HG03432 (cell line): ENCODE data around the gene SOS1.
A peak's percentile ranks its signal among the peaks of the same experiment; 100 is the strongest.
"Not testable (repeated sequence)": the region's sequence is repeated elsewhere in the genome, so short reads cannot be mapped to it uniquely, and the experiment has no call there.

Experiments used
- ATAC-seq: cut with Tn5 transposase; IDR thresholded peaks from one replicate; pipeline ENCODE4 v1.9.1; 2021; ENCODE audit warnings: mild to moderate bottlenecking, moderate library complexity; ENCODE audit not compliant: unreplicated experiment

SOS1 gene

DNA sequence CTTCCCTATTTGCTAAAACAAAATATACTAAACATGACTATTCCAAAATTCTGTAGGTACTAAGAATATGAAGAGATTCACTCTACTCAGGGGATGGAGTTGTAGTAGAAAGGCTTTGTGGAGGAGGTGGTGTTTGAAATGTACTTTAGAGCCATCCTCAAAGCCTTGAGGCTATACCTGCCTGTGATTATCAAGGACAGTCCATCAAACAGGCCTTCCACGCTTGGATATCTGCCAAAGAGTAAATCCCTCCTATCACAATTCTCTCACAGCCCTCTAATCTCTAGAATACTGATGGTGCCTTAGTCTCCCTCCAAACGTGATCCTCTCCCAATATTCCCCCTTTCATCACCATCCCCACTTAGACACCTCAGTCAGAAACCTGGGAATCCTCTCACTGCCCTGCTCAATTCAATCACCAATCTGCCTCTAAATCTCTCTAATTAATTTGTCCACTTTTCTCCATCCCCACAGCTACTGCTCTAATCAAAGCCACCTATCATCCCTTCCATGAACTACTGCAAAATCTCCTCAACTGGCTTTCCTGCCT is 13.1 kb downstream of the SOS1 start:
- no peak for ATAC-seq

DNA sequence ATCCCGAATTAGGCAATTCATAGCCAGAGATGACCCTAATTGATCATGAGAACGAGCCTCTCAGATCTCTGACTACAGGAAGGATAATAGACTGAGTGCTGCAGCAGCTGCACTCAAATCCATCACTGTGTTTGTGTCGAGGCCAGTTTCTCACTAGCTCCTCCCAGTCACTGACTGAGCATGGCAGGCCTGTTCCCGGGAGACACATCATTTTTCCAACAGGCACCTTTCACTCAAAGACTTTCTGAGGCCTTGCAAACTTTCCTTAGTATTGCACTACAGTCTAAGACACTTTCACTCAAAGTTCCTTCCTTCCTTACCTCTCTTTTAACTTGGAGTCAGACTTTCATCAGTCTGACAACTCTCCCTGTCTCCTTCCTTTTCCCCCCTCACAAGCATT is 13.7 kb downstream of the SOS1 start:
- no peak for ATAC-seq

DNA sequence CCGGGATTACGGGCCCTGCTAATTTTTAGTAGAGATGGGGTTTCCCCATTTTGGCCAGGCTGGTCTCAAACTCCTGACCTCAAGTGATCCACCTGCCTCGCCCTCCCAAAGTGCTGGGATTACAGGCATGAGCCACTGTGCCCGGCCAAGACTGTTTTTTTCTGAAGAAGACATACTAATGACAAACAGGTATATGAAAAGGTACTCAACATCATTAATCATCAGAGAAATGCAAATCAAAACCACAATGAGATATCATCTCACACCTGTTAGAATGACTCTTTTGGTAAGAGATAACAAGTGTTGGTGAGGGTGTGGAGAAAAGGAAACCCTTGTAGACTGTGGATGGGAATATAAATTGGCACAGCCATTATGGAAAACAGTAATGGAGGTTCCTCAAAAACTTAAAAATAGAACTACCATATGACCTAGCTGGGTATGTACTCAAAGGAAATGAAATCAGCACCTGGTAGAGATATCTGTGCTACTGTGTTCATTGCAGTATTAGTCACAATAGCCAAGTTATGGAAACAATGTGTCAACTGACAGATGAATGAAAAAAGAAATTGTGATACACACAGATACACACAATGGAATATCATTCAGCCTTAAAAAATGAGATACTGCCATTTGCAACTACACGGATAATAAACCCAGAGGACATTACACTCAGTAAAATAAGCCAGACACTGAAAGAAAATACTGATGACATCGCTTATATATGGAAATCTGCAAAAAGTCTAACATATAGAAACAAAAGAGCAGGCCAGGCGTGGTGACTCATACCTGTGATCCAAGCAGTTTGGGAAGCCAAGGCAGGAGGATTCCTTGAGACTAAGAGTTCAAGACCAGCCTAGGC is 20.8 kb downstream of the SOS1 start:
- peak; percentile 75 for ATAC-seq

DNA sequence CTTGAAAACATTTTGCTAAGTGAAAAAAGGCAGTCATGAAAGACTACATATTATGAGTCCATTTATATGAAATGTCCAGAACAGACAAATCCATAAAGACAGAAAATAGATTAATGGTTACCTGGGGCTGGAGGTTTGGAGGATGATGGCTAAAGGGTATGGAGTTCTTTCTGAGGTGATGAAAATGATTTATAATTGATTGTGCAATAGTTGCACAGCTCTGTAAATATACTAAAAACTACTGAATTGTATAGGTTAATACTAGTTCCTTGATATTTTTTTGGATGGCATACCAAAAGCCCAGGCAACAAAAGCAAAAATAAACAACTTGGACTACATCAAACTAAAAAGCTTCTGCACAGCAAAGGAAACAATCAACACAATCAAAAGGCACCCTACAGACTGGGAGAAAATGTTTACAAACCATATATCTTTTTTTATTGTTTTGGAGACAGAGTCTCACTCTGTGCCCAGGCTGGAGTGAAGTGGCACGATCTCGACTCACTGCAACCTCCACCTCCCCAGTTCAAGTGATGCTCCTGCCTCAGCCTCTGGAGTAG is 21.5 kb downstream of the SOS1 start:
- no peak for ATAC-seq

DNA sequence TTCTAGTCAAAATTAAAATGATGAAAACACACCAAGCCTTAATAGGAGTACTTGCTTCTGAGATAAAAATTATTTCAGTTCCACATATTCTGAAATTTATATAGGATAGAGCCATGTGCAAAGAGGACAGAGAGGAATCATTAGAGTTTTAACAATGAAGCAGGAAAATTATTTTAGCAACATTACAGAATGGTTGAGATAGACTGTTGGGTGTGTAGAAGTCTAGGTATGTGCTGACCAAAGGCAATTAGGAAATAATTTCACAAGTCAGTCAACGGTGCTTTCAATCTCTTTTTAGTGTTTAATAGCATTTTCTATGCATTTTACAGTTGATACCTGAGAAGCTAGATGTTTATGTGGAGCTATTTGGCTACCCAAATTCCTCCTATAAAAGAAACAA is 25.2 kb downstream of the SOS1 start:
- ATAC-seq, result no peak

DNA sequence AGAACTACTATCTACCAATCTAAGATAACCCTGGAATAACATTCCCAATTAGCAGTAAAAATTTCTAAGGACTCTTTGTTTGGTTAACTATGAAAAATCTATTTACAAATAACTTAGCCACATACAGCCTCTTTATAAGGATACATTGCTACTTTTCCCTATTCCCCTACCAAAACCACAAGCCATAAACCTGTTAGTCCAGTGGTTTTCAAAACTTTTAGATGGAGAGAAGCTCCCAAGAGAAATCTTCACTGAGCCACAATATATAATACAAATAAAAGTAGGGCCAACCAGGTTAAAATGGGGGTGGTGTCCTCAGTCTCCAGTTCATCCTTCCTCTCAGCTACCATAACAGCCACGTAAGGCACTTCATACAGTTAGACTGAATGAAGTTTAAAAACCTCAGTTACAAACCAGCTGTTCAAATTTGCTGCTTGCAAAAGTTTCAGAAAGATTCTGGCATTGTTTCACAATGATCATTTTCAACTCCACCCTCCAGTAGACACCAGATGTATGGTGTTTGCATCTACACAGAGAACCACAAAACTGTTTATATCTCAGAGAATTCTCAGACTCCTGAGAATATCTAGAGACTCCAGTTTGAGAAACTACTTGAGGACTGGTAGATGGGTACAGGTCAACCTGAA is 26.0 kb downstream of the SOS1 start:
- ATAC-seq, result peak; percentile 86

DNA sequence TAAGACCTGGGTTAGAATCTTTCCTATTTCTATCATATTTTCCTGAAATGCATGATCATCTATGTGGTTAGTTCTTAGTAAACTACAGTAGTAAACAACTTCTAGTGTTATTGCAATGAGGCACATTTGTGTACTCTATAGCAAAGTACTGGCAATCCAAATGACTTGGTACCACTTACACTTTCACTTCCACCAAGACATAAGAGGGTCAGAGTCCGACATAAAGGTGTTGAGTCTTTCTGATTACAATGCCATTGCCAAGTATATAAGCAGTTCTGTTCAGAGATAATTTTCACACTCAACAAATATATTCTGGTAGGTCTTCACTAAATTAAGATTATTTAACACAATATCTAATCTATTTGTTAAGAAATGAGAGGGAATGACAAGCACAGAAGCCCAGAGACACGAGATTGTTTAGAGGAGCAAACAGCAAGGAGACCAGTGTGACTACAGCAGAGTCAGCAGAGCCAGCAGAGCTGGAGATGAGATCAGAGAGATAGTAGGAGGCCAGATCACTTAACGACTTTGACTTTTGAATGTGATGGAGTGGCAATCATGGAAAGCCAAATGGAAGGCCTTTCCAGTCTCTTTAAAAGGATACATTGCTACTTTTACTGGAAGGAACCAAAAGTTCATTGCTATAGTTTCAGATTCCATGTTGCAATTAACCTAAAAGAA is 27.5 kb downstream of the SOS1 start:
- peak; percentile 53 for ATAC-seq

DNA sequence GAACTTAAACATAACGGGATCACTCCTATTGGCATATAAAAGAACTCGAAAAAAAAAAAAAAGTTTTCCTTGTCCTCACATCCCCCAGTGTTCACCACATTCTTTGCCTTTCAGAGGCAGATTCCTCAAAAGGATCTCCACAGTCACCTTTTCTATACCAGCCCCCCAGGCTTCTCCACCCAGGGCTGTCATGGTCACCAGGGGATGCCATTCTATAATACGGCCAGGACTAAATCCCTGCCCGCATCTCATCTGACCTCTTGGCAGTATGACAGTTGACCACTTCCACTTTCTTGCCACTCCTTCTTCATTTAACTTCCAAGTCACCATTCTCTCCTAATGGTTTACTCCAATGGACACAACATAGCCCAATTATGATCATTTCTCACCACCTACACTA is 29.3 kb downstream of the SOS1 start:
- ATAC-seq, result no peak

DNA sequence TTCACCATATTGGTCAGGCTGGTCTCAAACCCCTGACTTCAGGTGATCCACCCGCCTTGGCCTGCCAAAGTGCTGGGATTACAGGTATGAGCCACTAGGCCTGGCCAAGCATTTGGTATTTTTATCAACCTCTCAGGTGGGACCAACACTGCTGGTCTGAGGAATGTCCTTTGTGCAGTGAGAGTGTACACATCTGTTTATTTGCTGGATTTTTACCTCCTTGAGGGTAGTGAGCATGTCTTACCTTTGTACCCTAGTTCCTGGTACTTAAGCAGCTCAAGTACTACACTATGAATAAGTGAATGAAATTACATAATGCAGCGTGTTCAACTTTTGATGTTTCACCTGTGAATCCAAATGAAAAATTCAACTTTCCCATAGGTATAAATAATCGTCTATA is 29.8 kb downstream of the SOS1 start:
- no peak for ATAC-seq

DNA sequence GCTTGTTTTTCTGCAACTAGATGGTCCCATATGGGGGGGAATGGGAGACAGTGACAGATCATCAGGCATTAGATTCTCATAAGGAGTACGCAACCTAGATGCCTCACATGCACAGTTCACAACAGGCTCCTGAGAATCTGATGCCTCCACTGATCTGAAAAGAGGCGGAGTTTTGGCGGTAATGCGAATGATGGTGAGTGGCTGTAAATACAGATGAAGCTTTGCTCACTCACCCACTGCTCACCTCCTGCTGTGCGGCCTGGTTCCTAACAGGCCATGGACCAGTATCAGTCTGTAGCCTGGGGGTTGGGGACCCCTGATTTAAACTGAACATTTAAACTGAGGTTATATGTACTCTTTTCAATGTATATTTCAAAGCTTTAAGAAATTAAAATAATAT is 40.7 kb downstream of the SOS1 start:
- ATAC-seq, result no peak

DNA sequence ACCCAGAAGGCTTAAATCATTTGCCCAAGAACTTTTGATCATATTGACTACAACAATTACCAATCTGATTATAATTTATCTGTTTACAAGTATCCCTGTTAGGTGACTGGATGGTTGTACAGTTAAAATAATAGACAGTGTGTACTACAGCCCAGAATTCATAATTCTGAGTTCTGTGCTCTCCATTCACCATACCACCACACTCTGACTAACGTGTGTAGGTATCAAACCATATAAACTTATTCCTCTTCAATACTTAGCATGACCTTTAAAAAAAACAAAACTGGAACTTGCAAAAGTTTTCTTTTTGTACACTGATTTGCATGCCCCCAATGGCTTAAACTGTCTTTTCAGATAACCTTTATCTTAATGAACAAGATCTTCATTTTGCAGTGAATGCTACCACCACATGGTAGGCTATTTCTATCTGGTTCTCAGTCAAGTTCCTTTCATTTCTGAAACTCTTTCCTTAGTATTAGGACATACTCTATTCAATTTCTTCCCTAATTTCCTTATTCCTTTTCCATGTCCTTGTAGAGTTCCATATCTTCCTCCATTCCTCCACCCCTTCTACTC is 50.9 kb downstream of the SOS1 start:
- no peak for ATAC-seq

DNA sequence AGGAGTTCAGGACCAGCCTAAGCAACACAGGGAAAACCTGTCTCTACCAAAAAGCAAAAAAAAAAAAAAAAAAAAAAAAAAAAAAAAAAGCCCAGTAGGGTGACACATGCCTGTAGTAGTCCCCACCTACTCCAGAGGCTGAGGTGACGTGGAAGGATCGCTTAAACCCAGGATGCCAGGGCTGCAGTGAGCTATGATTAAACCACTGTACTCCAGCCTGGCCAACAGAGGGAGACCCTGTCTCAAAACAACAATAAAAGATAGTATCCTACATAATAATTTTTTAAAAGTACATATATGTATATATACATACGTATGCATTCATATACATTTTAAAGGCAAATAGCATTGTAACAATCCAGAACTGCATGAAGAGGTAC is 51.7 kb downstream of the SOS1 start:
- ATAC-seq, result no peak

DNA sequence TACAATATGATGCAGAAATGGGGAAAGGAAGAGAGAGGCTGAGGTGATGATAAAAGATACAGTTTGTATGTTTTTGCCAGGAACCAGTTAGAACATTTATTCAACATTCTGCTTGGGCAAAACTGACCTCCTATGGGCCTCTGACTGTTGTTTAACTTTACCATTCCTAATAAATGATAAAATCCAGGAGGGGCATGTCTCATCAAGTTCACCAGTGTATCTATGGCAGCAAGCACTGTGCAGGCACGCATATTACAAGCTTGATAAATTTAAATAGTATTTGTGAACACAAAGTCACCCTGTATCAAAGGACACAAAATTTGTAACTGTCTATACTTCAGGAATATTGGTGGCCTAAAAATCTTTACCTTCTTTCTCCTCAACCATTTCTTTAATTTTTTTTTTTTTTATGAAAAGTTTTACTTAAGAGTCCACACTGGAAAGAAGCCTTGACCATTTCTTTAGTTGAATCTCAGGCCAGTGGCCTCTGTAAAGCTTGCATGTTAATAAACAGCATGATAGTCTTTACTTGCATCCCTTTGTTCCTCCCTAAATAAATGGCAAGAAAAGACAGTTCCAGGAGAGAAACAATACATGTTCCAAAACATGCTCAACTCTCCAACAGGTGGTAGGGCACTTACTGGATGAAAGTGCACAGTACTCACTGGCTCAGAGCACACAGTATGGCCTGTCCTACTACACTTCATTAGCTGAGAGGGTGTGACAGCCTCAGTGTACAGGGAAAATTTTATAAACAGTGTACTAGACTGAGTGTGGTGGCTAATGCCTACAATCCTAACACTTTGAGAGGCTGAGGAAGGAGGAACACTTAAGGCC is 52.3 kb downstream of the SOS1 start:
- no peak for ATAC-seq

DNA sequence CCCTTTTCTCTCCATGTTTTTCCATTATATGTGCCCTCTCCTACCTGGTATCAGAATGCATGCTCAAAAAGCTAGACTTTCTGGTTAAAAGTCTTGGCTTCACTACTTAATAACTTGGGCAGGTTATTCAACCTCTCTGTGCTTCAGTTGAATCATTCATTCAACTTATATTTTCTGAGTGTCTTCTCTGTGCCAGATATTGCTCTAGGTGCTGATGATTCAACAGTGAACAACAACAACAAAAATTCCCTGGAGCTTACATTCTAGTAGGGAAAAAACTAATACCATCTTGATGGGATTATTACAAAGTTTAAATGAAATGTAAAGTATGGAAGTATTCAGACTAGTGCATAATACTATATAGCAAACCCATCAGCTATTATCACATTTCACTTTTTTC is 55.2 kb downstream of the SOS1 start:
- ATAC-seq, result no peak

DNA sequence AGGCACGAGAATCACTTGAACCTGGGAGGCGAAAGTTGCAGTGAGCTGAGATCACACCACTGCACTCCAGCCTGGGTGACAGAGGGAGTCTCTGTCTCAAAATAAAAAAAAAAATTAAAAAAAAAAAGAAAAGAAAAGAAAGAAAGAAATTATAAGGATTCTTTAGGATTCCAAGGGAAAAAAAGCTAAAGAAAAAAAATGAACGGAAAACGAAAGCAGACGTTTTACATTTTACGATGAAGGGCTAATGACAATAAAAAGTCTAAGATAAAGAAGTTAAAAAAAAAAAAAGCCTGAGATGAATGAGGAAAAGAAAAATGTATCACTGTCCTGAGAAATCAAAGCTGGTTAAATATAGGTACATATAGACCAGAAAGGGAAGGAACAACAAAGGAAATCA is 58.5 kb downstream of the SOS1 start:
- ATAC-seq, result no peak

DNA sequence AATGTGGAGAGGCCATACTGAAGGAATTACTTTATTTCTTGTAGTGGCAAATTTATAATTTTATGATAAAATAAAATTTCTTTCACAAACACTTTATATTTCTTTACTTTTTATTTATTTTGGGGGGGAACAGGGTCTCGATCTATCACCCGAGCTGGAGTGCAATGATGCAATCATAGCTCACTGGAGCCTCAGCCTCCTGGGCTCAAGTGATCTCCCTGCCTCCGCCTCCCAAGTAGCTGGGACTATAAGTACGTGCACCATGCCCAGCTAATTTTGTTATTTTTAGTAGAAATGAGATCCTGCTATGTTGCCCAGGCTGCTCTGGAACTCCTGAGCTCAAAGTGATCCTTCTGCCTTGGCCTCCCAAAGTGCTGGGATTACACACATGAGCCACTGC is 59.6 kb downstream of the SOS1 start:
- no peak for ATAC-seq

DNA sequence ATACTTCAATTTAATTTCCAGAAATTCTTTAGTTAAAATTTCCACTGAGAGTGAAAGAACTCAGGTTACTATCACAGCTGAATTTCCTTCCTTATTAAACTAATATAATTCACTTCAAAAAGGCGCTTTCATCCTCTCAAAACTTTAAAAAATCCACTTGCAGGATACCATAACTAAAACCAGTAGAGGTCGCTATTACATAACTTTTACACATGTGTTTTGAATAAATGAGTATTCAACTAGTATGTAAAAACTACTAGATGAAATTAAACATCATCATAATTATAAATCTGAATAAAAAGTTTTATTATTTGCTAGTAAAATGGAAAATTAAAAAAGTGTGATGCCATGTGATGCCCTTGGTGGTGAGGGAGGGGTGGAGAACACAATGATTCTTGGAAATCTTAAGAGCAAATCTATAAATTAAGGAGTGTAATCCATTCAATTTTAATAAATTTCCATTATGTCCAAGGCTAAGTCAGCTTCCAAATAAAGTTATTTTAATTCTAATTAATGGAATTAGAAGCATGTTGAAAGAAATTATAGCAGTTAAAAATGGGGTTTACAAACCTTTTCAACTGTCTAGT is 61.4 kb downstream of the SOS1 start:
- ATAC-seq, result no peak

DNA sequence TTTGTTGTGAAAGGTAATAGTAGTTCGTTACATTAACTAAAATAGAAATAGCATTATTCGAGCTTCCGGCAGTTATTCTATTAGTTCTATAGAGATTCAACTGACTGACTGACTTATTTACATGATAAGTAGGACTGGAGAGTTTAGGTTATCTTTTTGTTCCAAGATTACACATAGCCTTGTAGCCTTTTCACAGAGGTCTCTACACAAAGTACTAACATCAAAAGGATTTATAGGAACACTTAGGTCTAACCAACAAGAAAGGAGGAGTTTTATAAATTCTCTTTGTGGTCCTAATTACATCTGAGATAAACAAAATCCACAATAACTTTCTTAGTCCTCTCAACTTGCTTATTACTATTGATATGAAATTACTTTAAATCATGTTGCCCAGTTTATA is 62.8 kb downstream of the SOS1 start:
- no peak for ATAC-seq

DNA sequence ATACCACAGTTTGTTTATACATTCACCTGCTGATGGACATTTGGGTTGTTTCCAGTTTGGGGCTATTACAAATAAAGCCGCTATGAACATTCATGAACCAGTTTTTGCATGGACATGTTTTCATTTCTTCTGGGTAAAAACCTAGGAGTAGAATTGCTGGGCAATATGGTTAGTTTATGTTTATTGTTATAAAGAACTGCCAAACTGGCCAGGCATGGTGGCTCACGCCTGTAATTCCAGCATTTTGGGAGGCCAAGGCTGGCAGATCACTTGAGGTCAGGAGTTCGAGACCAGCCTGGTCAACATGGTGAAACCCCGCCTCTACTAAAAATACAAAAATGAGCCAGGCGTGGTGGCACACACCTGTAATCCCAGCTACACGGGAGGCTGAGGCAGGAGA is 68.2 kb downstream of the SOS1 start:
- ATAC-seq, result not testable (repeated sequence)

DNA sequence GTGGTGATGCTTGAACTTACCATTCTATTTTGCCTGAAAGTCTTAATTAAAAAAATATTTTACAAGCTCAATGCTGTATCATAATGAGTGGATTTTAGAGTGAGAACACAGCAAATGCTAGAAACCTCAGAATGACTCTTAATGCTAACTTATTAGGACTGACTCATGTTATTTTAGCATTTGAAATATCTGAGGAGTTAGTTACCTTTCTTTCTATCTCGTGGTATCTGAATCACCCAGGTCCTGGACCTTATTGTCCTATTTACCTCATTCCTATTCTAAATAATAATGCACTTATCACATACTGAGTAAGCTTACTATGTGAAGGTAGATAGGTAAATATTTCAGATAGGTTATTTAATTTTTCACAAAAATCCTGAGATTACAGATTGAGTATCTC is 70.7 kb downstream of the SOS1 start:
- ATAC-seq, result no peak
